GM18508 (cell line): ENCODE data around the gene ASPHD1.
"Not testable (repeated sequence)": the region's sequence is repeated elsewhere in the genome, so short reads cannot be mapped to it uniquely, and the experiment has no call there.

Source experiments
- ATAC-seq: cut with Tn5 transposase; IDR thresholded peaks from one replicate; pipeline ENCODE4 v1.9.1; 2021; ENCODE audit warnings: moderate number of reproducible peaks; ENCODE audit not compliant: insufficient read depth, unreplicated experiment

ASPHD1 gene

GRCh38 chr16:29876594-29877249 is 23.6 kb upstream of the ASPHD1 start:
- no peak for ATAC-seq

DNA sequence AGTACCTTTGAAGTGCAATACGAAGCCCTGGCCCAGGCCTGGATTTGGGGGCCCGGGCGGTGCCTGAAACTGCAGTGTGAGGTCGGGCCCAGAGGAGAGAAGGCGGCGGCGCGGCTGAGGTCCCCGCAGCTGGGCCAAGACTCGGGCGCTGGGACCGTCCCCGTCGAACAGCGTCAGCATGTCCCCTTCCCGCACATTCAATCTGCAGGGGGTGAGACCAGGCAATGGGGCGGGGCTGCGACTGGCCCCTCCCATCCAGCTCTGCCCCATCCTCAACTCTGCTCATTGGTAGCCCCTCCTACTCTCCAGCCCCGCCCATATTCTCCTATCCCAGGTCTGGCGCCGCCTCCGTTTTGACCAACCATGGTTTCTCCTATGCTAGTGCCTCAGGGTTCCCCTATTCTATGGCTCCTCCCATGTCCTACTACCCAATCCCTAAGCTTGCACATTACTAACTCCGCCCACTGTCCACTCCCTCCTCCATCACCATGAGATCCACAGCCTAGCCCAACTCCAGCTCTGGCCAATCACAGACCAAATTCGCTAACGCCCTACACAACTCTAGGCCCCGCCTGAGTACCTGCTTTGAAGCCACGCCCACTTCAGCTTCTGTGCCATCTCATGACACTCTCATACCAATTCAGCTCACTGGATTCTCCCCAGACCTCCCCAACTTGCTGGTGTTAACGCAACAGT is 22.9 kb upstream of the ASPHD1 start:
- ATAC-seq: no peak

DNA sequence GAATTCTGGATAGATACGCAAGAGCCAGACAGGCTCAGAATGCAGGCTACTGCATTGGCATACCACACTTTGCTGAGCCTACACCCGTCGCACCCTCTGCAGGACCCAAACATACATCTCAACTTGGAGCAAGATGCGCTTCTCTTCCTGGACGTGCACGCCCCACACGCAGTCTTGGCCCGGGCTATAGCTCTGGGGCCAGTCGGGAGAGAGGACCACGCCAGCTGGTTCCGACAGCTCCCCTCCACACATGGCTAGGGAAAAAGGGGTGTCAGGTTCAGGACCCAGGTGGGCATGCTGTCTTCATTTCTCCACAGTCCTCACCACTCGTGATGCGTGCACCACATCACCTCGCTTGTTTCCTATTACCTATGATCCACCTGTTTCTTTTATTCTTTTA is 22.1 kb upstream of the ASPHD1 start:
- ATAC-seq: no peak

GRCh38 chr16:29881050-29881449 is 19.2 kb upstream of the ASPHD1 start:
- ATAC-seq: no peak

DNA sequence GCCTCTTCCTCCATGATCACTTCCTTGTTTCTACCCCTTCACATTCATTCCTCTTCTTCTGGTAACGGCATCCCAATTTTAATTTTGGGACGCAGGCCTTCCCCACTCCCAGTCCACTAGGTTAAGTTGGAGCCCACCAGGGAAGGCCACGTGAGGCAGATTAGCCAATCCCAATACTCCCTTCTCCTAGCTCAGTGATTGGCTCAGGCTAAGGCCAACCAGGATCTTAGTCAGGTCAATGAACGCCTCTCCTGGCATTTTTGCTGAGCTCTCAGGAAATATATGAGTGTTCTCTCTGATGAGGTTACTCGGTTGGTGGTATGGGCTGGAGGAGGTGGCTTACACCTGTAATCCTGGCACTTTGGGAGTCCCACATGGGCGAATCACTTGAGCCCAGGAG is 16.3 kb upstream of the ASPHD1 start:
- no peak for ATAC-seq

GRCh38 chr16:29889372-29889771 is 10.9 kb upstream of the ASPHD1 start:
- ATAC-seq: not testable (repeated sequence)

GRCh38 chr16:29891525-29892457 is 8.5 kb upstream of the ASPHD1 start:
- no peak for ATAC-seq

- ATAC-seq: no peak
Measured at GRCh38 chr16:29892458-29892813, 7.9 kb upstream of the ASPHD1 start.

- ATAC-seq: no peak
Measured at GRCh38 chr16:29893553-29893952, 6.7 kb upstream of the ASPHD1 start.

- ATAC-seq: no peak
Measured at GRCh38 chr16:29894352-29894751, 5.9 kb upstream of the ASPHD1 start.

- ATAC-seq: no peak
Measured at GRCh38 chr16:29896841-29897240, 3.4 kb upstream of the ASPHD1 start.

DNA sequence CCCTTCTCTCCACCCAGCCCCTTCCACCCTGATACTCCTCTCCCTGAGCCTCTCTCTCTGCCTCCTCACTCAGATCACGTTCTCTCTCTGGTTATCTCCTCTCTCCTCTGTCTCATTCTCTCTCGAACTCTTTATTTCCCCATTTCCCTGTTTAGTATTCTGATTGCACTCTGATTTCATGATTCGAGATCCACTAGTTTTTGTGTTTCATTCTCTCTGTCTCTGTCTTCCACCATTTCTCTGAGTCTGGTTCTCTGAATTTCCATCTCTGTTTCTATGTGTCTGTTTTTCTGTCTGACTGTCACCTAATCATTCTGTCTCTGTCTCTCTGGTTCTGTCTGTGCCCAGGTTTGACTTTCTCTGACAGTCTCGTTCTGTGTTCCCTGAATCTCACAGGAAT is 3.0 kb upstream of the ASPHD1 start:
- no peak for ATAC-seq

DNA sequence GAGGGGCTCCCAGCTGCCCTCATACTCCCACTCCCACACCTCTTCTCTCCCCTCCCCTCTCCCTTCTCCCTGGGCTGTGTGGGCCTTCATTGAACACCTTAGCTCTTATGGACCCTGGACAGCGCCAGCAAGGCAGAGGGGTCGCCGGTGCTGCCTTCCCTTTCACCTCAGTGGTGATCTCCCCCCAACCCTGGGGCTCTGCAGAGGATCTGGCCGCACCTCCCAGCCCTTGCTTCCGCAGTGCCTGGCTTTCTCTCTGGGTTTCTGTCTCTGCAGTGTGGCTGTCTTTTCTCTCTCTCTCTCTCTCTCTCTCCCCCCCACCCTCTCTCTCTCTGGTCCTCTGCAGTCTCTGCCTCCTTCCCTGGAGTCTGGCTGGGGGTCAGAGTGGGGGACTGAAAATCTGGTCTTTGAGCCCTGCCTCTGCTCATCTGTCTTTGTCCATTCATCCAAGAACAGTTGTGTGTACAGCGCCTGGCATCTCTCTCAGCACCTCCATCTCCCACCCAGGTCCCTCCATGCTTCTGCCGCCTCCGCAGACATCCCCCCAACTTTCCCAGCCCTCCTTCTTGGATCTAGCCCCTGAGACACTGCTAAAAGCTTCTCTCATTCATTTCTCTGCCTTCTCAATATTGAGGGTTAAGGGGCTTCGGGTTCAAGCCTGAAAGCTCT is 2.0 kb upstream of the ASPHD1 start:
- no peak for ATAC-seq

DNA sequence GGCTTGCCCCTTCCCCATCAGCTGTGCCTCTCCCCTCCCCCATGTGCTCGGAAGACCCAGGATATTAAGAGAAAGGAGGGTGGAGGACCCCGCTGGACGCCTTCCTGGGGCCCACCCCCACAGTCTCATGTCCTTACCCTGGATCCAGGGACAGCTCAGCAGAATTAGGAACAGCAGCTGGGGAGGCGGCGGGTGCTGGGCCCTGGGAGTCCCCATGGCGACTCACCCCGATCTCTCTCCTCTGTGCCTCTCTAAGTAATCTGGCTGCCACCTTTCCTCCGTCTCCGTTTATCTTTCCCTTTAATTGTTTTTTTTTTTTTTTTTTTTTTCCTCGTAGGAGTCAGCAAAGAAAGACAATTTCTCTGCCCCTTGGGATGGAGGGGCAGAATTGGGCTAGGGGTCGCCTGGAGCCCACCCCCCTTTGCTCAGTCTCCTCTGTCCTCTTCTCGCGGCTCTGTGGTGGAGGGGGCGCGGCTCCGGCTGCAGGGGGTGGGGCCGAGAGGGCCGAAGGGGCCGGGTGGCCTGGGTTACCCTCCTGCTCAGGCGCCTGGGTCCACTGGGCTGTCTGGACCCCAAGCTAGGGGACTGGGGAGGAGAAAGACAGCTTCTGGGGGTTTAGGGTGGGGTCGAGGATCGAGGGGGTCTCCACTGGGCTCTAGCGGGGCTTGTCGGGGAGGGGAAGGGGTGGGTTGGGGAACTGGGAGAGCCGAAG is 1.3 kb upstream of the ASPHD1 start:
- ATAC-seq: no peak

- no peak for ATAC-seq
Measured at GRCh38 chr16:29899516-29900101, 679 bp upstream of the ASPHD1 start, which contains the start of gene SEZ6L2. Gene SEZ6L2, minus strand, starts transcription at chr16:29899550. Its CDS starts 531 bp downstream, at chr16:29899019.

GRCh38 chr16:29900888-29901606 is 759 bp downstream of the ASPHD1 start:
- no peak for ATAC-seq

GRCh38 chr16:29901607-29901945 is 1.3 kb downstream of the ASPHD1 start:
- no peak for ATAC-seq

DNA sequence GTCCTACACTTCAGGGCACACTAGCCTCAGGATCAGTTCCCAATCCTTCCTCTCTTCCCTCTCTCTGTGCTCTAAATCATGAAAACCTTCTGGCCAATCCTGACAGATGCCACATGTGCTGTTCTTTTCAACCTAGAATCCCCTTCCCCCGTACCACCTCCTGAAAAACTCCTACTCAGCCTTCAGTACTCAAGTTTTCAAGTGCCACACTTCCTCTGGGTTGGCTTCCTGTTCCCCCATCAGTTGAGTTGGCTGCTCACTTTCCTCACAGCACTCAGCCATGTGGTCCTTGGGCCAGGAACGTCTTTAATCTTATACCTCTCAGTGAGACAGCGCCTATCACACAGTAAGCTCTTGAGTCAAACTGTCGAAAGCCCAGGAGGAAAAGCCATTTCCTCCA is 3.3 kb downstream of the ASPHD1 start:
- ATAC-seq: no peak

DNA sequence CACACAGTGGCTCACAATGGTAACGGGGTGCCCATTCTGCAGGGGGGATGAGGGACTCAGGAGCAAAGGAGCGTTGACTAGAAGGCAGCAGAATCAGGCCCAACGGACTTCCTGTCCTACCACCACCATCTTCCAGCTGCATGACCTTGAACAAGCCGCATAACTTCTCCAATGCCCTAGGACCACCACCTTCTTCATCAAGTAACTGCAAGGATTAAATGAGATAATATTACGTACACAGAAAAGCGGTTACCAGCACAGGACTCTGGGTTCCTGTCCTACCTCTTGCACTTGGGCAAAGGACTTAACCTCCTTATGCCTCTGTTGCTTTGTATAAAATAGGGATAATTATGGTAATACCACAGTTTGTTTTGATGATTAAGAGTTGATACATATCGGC is 4.7 kb downstream of the ASPHD1 start:
- ATAC-seq: no peak
